Liver (tissue), 9 donors: ENCODE data around the gene SERPINA6. TPM values are rescaled to one million over a fixed set of nuclear protein-coding genes. Genes with fewer than 3 reads are reported as not detected.

ENCODE experiments used
- DNase-seq: peaks from one replicate; pipeline ENCODE4 v3.0.0-alpha.2; 2017; ENCODE audit warnings: low spot score
- H3K27ac ChIP-seq, 2 donors: one replicate each; pipeline ENCODE4 v1.7.0; 2013; ENCODE audit warnings: inconsistent platforms in 2 of 2, low read length in 2 of 2, control low read depth in 1 of 2, low read depth in 1 of 2, mild to moderate bottlenecking in 1 of 2
- H3K27me3 ChIP-seq, 4 donors: one replicate each; pipeline versions ENCODE4 v1.6.1 to v1.7.0; 2013; ENCODE audit warnings: low read length in 3 of 4, inconsistent platforms in 1 of 4, mild to moderate bottlenecking in 1 of 4, moderate library complexity in 1 of 4; ENCODE audit not compliant: control insufficient read depth in 4 of 4, insufficient read depth in 4 of 4
- H3K36me3 ChIP-seq, 4 donors: one replicate each; pipeline versions ENCODE4 v1.6.1 to v1.7.0; 2013; ENCODE audit warnings: low read length in 3 of 4, mild to moderate bottlenecking in 3 of 4, low read depth in 1 of 4, moderate library complexity in 1 of 4; ENCODE audit not compliant: control insufficient read depth in 4 of 4, insufficient read depth in 3 of 4
- H3K4me1 ChIP-seq, 4 donors: one replicate each; pipeline versions ENCODE4 v1.6.1 to v1.7.0; 2013; ENCODE audit warnings: low read length in 3 of 4, mild to moderate bottlenecking in 3 of 4, moderate library complexity in 1 of 4; ENCODE audit not compliant: control insufficient read depth in 4 of 4, insufficient read depth in 4 of 4
- H3K4me3 ChIP-seq, 3 donors: one replicate each; pipeline versions ENCODE4 v1.6.1 to v1.7.0; 2013; ENCODE audit warnings: low read length in 3 of 3, control low read depth in 1 of 3, low read depth in 1 of 3, mild to moderate bottlenecking in 1 of 3
- H3K9ac ChIP-seq, 2 donors: one replicate each; pipeline ENCODE4 v1.7.0; 2013; ENCODE audit warnings: low read length in 2 of 2, mild to moderate bottlenecking in 2 of 2, moderate library complexity in 2 of 2, control low read depth in 1 of 2, low read depth in 1 of 2
- H3K9me3 ChIP-seq, 4 donors: one replicate each; pipeline versions ENCODE4 v1.6.1 to v1.7.0; 2013; ENCODE audit warnings: low read length in 3 of 4; ENCODE audit not compliant: control insufficient read depth in 4 of 4
- ATF3 ChIP-seq: IDR thresholded peaks from 2 replicates; pipeline ENCODE4 v1.6.1; 2016; ENCODE audit warnings: antibody characterized with exemption
- CTCF ChIP-seq: fragments of 150-350 bp; IDR thresholded peaks from 2 replicates; pipeline ENCODE4 v1.5.1; 2017; ENCODE audit warnings: improper control_type of control experiment, low read depth, low read length; ENCODE audit not compliant: missing input control
- EGR1 ChIP-seq, 2 donors: IDR thresholded peaks; 2 replicates each; pipeline ENCODE4 v1.6.1; 2016 to 2018; ENCODE audit warnings: antibody characterized with exemption in 2 of 2, low read depth in 2 of 2
- FOXA1 ChIP-seq: IDR thresholded peaks from 2 replicates; pipeline ENCODE4 v1.6.1; 2016; ENCODE audit warnings: antibody characterized with exemption
- FOXA2 ChIP-seq: IDR thresholded peaks from 2 replicates; pipeline ENCODE4 v1.6.1; 2016; ENCODE audit warnings: antibody characterized with exemption
- GABPA ChIP-seq, 2 donors: IDR thresholded peaks in 1 of 2; conservative IDR thresholded peaks in 1 of 2; 2 replicates each; pipeline ENCODE4 v1.6.1; 2016; ENCODE audit warnings: antibody characterized with exemption in 2 of 2, mild to moderate bottlenecking in 1 of 2, moderate library complexity in 1 of 2
- HNF4A ChIP-seq, 2 donors: conservative IDR thresholded peaks; 2 replicates each; pipeline ENCODE4 v1.6.1; 2016; ENCODE audit warnings: antibody characterized with exemption in 2 of 2, mild to moderate bottlenecking in 2 of 2
- HNF4G ChIP-seq: IDR thresholded peaks from 2 replicates; pipeline ENCODE4 v1.6.1; 2016; ENCODE audit warnings: antibody characterized with exemption
- JUND ChIP-seq, 2 donors: IDR thresholded peaks; 2 replicates each; pipeline ENCODE4 v1.6.1; 2016; ENCODE audit warnings: antibody characterized with exemption in 2 of 2
- MAX ChIP-seq: IDR thresholded peaks from 2 replicates; pipeline ENCODE4 v1.6.1; 2016; ENCODE audit warnings: antibody characterized with exemption
- NR2F2 ChIP-seq: IDR thresholded peaks from 2 replicates; pipeline ENCODE4 v1.6.1; 2016; ENCODE audit warnings: antibody characterized with exemption
- RAD21 ChIP-seq, 2 donors: IDR thresholded peaks; 2 replicates each; pipeline ENCODE4 v1.6.1; 2016; ENCODE audit warnings: antibody characterized with exemption in 2 of 2, mild to moderate bottlenecking in 2 of 2
- REST ChIP-seq: IDR thresholded peaks from 2 replicates; pipeline ENCODE4 v1.6.1; 2016; ENCODE audit warnings: antibody characterized with exemption, mild to moderate bottlenecking
- RXRA ChIP-seq, 2 donors: IDR thresholded peaks; 2 replicates each; pipeline ENCODE4 v1.6.1; 2017 to 2018; ENCODE audit warnings: antibody characterized with exemption in 2 of 2, mild to moderate bottlenecking in 1 of 2
- SP1 ChIP-seq: IDR thresholded peaks from 2 replicates; pipeline ENCODE4 v1.6.1; 2018; ENCODE audit warnings: antibody characterized with exemption, mild to moderate bottlenecking
- TAF1 ChIP-seq: conservative IDR thresholded peaks from 2 replicates; pipeline ENCODE4 v1.6.1; 2016; ENCODE audit warnings: antibody characterized with exemption, mild to moderate bottlenecking
- YY1 ChIP-seq: IDR thresholded peaks from 2 replicates; pipeline ENCODE4 v1.6.1; 2016; ENCODE audit warnings: antibody characterized with exemption, mild to moderate bottlenecking
- ZBTB33 ChIP-seq: IDR thresholded peaks from 2 replicates; pipeline ENCODE4 v1.6.1; 2016; ENCODE audit warnings: antibody characterized with exemption
- WGBS: extraction: QIAGEN DNeasy Blood & Tissue Kit; methylation state at CpG from one replicate; pipeline ENCODE4 v1.1.7; 2013; 5-methylcytosine and 5-hydroxymethylcytosine counted together
- polyA plus RNA-seq, 2 donors: library from polyadenylated mRNA; stranded (reverse) in 1 of 2; unstranded in 1 of 2; fragments of 200-250 nt in 1 of 2; fragments of >200 nt in 1 of 2; fragmentation: Nextera tagmentation in 1 of 2; extraction: Ambion mirVana in 1 of 2; gene quantifications; one replicate each; pipeline versions ENCODE4 v1.2.1 to v1.2.3, GENCODE V29; 2013 to 2015
- total RNA-seq, 2 donors: library from RNA; depleted of rRNA; stranded (reverse); fragments of >200 nt; gene quantifications; one replicate each; pipeline ENCODE4 v1.2.3, GENCODE V29; 2014
- donor health status: healthy.
- donor health status: healthy.
- donor health status: healthy.
- donor health status: healthy.
- donor health status: healthy.

The SERPINA6 gene
- total and polyA plus RNA-seq, 4 donors: 188 to 357 (median 328) TPM

GRCh38 chr14:94342334-94342934 lies 19.3 kb upstream of the SERPINA6 start:
- H3K36me3 ChIP-seq: no peaks in the 10 kb centered on the region
- peak; percentile 63 for DNase-seq
- H3K9ac ChIP-seq: no peak overlapping the region
- no peak overlapping the region for H3K4me3 ChIP-seq
- no peaks in the 10 kb centered on the region for H3K27me3 ChIP-seq
- peak overlapping the region; percentile 20 to 46 for H3K27ac ChIP-seq
- peaks cover 0 to 42% (median 29%) of the 10 kb centered on the region in 4 donors for H3K4me1 ChIP-seq
- H3K9me3 ChIP-seq: no peaks in the 10 kb centered on the region
- no peak for TF ChIP-seq FOXA2
- peak; percentile 57 to 75 for TF ChIP-seq RXRA (IDR thresholded peaks at IDR 0.05)
- peak; percentile 23 to 29 for TF ChIP-seq RAD21 (IDR thresholded peaks at IDR 0.05)
- no peak for TF ChIP-seq CTCF
- TF ChIP-seq FOXA1: no peak
- TF ChIP-seq YY1: peak; percentile 72
- peak; percentile 41 for TF ChIP-seq HNF4G
- no peak for TF ChIP-seq REST
- no peak for TF ChIP-seq TAF1
- TF ChIP-seq ATF3: peak; percentile 78
- peak; percentile 47 for TF ChIP-seq MAX
- TF ChIP-seq SP1: peak; percentile 75
- TF ChIP-seq EGR1 (IDR thresholded peaks at IDR 0.05; ENCODE audit: low read depth in 2 of 2): peak in 1 of 2 donors; percentile 36
- peak; percentile 77 to 81 for TF ChIP-seq HNF4A (conservative IDR thresholded peaks at IDR 0.05)
- TF ChIP-seq GABPA (IDR thresholded peaks at IDR 0.05 in 1 of 2, conservative IDR thresholded peaks at IDR 0.05 in 1 of 2): no peak
- no peak for TF ChIP-seq NR2F2
- TF ChIP-seq JUND (IDR thresholded peaks at IDR 0.05): peak; percentile 92 to 93
- TF ChIP-seq ZBTB33: peak; percentile 48
- 45% methylated on average over 2 of the region's 2 CpGs for WGBS
